Activated CD4-positive, alpha-beta T cell treated with anti-CD3 and anti-CD28 coated beads, Interleukin-2, amount 50 U/mL, for 24 hours (primary cell): ENCODE results near the gene ALK.
A peak's percentile ranks its signal among the peaks of the same experiment; 100 is the strongest.

ENCODE experiments used
- DNase-seq, 2 donors: peaks; one replicate each; pipeline ENCODE4 v3.0.0-alpha.2; 2020; ENCODE audit warnings: low read depth in 1 of 2, low spot score in 1 of 2

Gene ALK

GRCh38 chr2:29921560-29921915 lies at the start of gene ALK:
Gene ALK (minus strand): TSS chr2:29921586. CDS start chr2:29920659, 927 bp downstream.
- peak; percentile 4 to 41 for DNase-seq

GRCh38 chr2:29966266-29966665 lies 44.9 kb upstream of the ALK start:
- DNase-seq = no peak

- no peak for DNase-seq
These were observed 42.7 kb upstream of the ALK start for GRCh38 chr2:29963972-29964570.

- DNase-seq = no peak
These were observed 41.5 kb upstream of the ALK start for GRCh38 chr2:29962922-29963321.

- no peak for DNase-seq
These were observed 32.9 kb upstream of the ALK start for GRCh38 chr2:29954316-29954715.

- no peak for DNase-seq
These were observed 31.6 kb upstream of the ALK start for GRCh38 chr2:29952973-29953372.

DNA sequence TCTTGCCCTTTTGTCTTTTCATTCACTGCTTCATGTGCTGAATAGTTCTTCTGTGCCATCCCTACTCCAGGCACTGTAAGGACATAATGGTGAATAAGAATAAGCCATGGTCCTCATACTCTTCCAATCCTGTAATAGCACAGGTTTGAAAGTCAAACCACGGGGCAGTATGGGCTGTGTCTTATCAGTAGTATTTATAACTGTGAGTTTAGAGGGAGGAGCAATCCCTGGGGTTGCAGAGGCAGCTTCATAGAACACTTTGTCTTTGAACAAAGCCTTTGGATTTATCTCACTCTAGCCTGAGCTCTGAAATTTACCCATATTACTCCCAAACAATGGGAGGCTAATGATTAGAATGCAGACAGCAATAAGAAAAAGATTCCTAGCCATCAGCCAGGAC lies 30.2 kb upstream of the ALK start:
- no peak for DNase-seq

- no peak for DNase-seq
These were observed 29.1 kb upstream of the ALK start for GRCh38 chr2:29950481-29950880.

DNA sequence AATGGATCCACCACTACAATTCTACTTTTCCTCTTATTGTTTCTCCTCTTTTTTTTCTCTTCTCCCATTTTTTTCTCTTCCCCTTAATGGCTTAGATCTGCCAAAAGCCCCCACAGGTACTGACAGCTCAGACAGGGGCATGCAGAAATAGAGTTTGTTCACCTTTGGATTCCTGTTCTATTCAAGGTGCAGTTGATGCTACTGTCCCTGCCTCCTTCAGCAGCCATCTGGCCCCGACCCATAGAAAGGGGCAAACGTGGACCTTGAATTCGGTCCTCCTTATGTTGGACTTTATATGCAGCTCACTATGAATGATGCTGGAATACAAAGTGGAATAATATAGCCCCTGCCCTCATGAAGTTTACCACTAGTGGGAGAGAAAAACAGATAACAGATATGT lies 27.7 kb upstream of the ALK start:
- no peak for DNase-seq

DNA sequence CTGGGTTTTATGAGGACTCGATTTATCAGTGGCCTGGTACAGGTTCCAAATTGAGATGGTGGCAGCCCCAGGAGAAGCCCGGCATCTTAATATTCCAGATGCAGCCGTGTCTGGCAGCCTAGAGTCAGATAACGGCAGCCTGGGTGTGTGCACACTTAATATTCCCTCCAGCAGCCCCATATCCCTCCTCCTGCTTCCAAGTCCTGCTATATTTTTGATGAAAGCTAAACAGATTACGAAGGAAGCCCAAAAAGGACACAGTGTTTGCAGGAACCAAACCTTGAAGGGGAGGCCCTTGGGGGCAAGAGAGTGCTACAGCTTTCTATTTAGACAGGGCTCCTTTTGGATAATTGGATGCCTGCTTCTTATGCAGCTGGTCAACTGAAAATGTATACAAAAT lies 25.1 kb upstream of the ALK start:
- no peak for DNase-seq

DNA sequence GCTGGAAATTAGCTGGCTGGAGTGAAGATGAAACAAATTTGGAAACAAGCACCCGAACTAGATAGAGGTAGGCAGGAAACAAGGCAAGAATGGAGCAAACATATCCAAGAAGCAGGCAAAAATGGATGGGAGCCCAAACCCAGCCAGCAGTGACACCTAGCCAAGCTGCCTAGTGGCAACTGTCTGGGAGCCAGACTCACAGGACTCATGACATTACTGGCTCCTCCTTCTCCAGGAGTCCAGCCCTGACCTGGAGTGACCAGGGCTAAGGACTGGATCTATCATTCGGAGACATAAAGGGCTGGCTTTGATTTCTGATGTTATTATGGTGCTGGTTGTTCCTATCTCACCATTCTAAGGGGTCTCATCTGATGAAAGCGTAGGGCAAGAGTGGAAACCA lies 21.3 kb upstream of the ALK start:
- DNase-seq = no peak

DNA sequence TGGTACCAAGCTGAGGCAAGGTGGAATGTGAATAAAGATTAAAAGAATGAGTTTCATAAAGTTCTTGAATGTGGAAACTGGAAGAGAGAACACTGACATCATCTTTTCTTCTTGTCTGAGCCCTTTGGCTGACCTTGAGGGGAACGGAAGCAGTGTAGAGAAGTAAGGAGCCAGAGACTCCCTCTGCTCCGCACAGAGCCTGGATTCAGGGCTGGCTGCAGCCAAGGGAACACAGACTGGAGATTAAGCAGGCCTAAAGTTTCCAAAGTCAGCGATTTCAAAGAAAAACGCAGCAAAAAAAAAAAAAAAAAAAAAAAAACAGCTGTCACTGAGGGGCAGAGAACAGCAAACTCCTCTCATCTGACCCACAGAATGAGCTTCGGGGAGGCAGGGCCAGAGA lies 19.3 kb upstream of the ALK start:
- DNase-seq = no peak

DNA sequence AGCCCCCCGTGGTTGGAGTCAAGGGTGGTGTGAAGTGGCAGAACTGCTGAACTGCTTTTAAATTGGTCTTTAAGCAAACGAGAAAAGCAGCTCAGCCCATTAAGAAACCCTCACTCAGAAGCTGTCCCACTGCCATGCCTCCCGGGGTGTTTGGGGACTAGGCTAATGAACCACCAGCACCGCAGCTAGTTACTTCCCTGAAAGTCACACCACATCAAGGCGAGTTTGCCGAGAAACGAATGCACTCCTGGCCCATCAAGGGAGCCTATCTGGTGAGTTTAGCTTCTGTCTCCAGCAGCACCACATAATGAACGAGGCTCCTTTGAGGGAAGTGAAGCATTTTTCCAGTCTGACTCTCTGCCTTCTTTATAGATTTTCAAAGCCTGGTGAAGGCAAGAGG lies 14.6 kb upstream of the ALK start:
- no peak for DNase-seq

DNA sequence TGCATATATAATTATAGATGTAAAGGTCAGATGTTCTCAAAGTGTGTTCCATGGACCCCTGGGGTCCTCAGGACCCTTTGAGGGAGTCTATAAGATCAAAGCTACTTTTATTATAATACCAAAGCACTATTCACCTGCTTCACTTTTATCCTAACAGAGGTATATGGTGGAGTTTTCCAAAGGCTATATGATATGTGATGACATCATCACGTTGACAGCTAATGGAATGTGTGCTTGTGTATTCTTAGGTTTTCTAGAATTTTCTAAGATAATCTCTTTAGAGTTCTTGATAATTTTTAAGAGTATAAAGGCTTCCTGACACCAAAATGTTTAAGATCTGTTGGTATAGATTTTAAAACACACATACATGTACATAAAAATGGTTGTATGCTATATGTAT lies 10.4 kb upstream of the ALK start:
- DNase-seq = no peak

DNA sequence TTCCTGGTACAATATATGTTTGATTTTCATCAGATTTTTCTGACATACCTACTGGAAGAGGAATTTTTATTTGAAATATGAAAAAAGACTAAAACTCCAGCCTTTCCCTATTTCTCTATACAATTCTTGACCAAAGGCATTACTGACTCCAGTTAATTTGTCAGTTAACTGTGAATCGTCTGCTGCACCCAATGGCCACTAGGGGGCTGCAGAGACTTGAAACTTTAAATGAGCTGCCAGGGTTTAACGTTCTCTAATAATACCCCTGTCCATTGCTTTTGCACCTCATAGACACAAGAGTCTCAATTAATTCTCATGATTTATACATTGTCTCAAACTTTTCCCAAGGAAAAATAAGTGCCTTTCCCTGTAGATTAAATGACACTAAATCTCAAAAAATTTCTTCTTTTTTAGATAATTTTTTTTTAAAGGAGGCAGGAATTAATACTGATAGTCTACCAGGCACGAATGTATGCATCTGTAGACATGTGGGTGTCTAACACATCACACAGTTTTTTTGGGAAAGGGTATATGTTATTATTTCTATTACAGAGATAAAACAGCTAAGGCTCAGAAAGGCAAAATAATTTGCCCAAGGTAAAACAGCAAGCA lies 1.8 kb upstream of the ALK start:
- DNase-seq = peak in 1 of 2 donors; percentile 25

DNA sequence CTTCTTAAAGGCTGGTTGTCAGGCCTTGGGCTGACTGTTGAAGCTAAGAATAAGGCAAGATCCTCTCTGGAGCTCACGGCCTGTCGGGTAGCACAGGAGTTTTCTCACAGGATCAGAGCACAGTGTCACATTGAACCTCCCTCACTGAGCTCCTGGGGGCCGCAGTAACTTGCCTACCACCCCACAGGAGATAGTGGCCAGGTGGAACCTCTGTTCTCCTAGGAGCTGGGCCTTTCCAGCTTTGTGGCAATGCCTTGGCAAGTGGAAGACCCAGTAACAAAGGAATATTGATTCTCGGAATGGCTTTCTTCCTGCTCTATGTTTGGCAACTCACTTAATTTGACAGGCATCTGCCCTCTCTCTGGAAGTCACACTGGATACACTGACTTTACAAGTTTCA lies 1.2 kb upstream of the ALK start:
- DNase-seq = no peak

DNA sequence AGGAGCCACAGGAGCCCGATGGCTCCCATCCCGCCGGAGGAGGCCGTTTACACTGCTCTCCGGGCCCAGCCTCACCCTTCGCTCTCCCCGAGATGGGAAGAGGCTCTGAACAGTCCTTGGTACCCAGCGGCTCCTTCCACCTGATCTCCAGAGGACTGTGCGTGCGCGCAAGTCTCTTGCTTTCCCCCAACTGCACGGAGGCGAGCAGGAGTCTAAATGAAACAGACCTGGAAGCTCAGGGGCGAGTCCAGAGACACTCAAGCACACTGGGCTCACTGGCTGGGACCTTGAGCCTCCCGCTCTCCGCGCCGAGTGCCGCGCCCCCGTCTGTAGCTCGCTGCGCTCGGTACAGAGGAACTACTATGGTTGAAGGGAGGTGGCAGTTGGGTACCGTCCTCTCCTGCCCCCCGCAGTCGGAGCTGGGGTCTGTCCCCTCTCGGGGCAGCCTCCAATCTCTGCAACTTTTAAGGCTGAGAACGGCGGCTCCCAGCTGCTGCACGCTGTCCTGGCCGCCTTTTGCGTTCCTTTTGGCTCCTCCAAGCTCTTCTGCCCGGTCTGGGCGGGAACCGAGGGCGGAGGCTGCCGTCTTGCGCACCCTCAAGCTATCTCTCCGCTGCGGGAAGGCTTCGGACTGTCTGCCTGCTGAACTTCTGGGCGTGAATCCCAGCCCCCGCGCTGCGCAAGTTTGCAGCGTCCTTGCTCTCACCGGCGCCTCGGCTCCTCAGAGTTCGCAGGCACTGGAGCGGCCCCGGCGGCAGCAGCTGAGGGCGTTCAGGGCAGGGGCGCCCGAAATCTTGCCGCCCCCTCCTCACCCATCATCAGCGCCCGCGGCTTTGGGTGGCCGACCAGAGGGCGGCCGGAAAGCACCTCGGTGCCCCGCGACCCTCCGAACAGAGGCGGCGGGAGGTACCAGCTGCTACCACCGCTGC lies 491 bp downstream of the ALK start:
- no peak for DNase-seq

GRCh38 chr2:29920130-29920577 lies 1.2 kb downstream of the ALK start:
- peak in 1 of 2 donors; percentile 6 for DNase-seq

GRCh38 chr2:29918941-29919340 lies 2.4 kb downstream of the ALK start:
- no peak for DNase-seq

DNA sequence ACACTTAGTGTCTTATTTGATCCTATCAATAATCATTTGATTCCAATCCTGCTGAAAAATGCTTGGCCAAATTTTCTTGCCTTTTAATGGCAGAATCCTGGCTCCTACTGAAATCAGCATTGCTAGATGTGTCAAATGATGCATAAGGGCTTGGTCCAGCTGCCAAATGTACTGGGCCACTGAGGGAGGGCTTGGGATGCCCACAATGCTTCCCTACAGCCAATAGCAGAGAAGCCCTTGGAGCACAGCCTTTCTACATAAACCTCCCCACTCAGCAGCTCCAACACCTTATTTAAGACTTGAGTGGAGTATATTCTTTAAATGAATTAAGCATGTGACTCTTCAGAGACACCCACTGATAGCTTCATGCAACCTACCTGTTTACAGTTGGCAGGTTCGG lies 3.6 kb downstream of the ALK start:
- no peak for DNase-seq

DNA sequence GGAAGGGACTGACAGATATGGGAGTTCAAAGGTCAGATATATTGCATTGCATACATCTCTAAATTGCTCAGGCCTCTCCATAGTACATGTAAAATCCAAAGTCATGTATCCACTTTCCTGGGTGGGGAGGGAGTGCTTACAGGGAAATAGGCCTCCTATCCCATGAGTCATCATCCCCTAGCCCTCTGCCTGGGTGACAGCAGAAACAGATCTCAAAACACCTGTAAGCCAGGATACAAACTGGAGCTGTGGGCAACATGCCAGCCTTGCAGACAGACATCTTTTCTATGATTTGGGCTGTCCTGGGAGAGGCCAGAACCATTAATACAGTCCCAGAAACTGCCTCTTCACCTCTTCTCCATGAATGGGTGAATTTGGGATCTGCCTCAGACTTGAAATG lies 4.8 kb downstream of the ALK start:
- DNase-seq = no peak

DNA sequence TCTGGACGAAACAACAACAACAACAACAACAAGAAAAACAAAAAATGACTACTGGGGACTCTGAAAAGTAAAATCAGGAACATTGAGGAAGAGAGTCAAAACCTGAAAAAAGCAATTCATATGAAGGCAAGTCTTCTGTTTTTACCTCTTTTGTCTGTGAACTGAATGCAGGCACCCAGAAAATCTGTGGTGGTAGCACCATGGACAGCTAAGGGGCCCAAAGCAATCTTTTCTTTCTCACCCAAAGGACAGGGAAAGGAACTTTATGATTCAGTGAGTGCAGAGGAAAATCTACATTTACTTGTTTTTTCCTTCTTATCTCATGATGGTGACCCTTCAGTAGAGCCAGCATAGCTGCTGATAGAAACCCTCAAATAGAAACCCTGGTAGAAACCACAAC lies 10.4 kb downstream of the ALK start:
- DNase-seq = no peak
